HepG2 (cell line): Measurements from ENCODE around the gene CNPPD1. TPM values are rescaled to one million over a fixed set of nuclear protein-coding genes. Genes with fewer than 3 reads are reported as not detected.
A peak's percentile ranks its signal among the peaks of the same experiment; 100 is the strongest.

Source experiments
- ARNT ChIP-seq: fragments of 450-650 bp; IDR thresholded peaks from 2 replicates; pipeline ENCODE4 v1.6.1; 2017
- BHLHE40 ChIP-seq: IDR thresholded peaks from 2 replicates; pipeline ENCODE4 v1.6.1; 2011; ENCODE audit warnings: low read length, improper control_type of control experiment
- GATAD2A ChIP-seq: IDR thresholded peaks from 2 replicates; pipeline ENCODE4 v1.6.1; 2016
- GMEB2 ChIP-seq: IDR thresholded peaks from 2 replicates; pipeline ENCODE4 v1.6.1; 2016; ENCODE audit warnings: missing biosample characterization, missing genetic modification reagents, low read depth
- LCORL ChIP-seq, 2 experiments: fragments of 450-650 bp in 1 of 2; sonication (generic) in 1 of 2; formaldehyde crosslinking in 1 of 2; IDR thresholded peaks; 2 replicates each; pipeline versions ENCODE4 v1.5.0 to v1.6.1; 2017 to 2020; ENCODE audit warnings: antibody characterized with exemption in 1 of 2, missing genetic modification reagents in 1 of 2
- PATZ1 ChIP-seq: sonication (generic); formaldehyde crosslinking; IDR thresholded peaks from 2 replicates; pipeline ENCODE4 v1.4.0; 2020; ENCODE audit warnings: missing genetic modification reagents
- RAD21 ChIP-seq: fragments of 450-650 bp; formaldehyde crosslinking; IDR thresholded peaks from 2 replicates; pipeline ENCODE4 v1.5.0; 2020; ENCODE audit warnings: mild to moderate bottlenecking
- ZBTB33 ChIP-seq: sonication (generic); formaldehyde crosslinking; IDR thresholded peaks from 2 replicates; pipeline ENCODE4 v1.4.0; 2020; ENCODE audit warnings: missing genetic modification reagents
- ZNF713 ChIP-seq: sonication (generic); formaldehyde crosslinking; IDR thresholded peaks from 2 replicates; pipeline ENCODE4 v1.4.0; 2020; ENCODE audit warnings: mild to moderate bottlenecking, missing genetic modification reagents
- ZNF883 ChIP-seq: sonication (generic); formaldehyde crosslinking; IDR thresholded peaks from 2 replicates; pipeline ENCODE4 v1.5.1; 2020; ENCODE audit warnings: mild to moderate bottlenecking, missing genetic modification reagents; ENCODE audit errors: not compliant biosample characterization
- polyA plus RNA-seq, 8 experiments: library from polyadenylated mRNA; depleted of rRNA in 3 of 8; stranded (reverse) in 7 of 8; unstranded in 1 of 8; fragments of >200 nt; fragmentation: Illumina TruSeq in 4 of 8; extraction: Trizol in 4 of 8; gene quantifications; 2 replicates each; pipeline versions ENCODE4 v1.2.1 to v1.2.3, GENCODE V29; 2011 to 2016; ENCODE audit warnings: low read depth in 4 of 8, missing spikeins in 1 of 8, mixed read lengths in 1 of 8; ENCODE audit not compliant: insufficient read depth in 1 of 8
- total RNA-seq, 5 experiments: library from RNA; depleted of rRNA; stranded (reverse); fragments of >200 nt; fragmentation: Illumina TruSeq; extraction: Trizol; gene quantifications; 2 replicates each; pipeline ENCODE4 v1.2.3, GENCODE V29; 2016; ENCODE audit warnings: low read depth in 1 of 5
- TF ChIP-seq, protein P1 (sequence below): sonication (generic); formaldehyde crosslinking; IDR thresholded peaks from 2 replicates; pipeline ENCODE4 v1.4.0; 2020; ENCODE audit warnings: mild to moderate bottlenecking, missing genetic modification reagents
- TF ChIP-seq, protein P2 (sequence below): sonication (generic); formaldehyde crosslinking; conservative IDR thresholded peaks from 2 replicates; pipeline ENCODE4 v1.8.0; 2022; ENCODE audit warnings: mild to moderate bottlenecking, moderate library complexity, missing genetic modification reagents

Gene CNPPD1
- total and polyA plus RNA-seq, 2 of the 13 experiments (the other 11 are each of a cell fraction or from before 2014, with no cell fraction given), result 35.5 to 49.4 TPM

- TF ChIP-seq ZBTB33 (CRISPR knock-in tag), result no peak; the same call in 1 of the 2 replicates
- peak; percentile 60; the same call in 1 of the 2 replicates for TF ChIP-seq BHLHE40
- TF ChIP-seq LCORL (IDR thresholded peaks at IDR 0.05), result no peak
- TF ChIP-seq LCORL (CRISPR knock-in tag; IDR thresholded peaks at IDR 0.05), result peak; percentile 84
- peak; percentile 97 for TF ChIP-seq ZNF883 (CRISPR knock-in tag)
- TF ChIP-seq, protein P1, sequence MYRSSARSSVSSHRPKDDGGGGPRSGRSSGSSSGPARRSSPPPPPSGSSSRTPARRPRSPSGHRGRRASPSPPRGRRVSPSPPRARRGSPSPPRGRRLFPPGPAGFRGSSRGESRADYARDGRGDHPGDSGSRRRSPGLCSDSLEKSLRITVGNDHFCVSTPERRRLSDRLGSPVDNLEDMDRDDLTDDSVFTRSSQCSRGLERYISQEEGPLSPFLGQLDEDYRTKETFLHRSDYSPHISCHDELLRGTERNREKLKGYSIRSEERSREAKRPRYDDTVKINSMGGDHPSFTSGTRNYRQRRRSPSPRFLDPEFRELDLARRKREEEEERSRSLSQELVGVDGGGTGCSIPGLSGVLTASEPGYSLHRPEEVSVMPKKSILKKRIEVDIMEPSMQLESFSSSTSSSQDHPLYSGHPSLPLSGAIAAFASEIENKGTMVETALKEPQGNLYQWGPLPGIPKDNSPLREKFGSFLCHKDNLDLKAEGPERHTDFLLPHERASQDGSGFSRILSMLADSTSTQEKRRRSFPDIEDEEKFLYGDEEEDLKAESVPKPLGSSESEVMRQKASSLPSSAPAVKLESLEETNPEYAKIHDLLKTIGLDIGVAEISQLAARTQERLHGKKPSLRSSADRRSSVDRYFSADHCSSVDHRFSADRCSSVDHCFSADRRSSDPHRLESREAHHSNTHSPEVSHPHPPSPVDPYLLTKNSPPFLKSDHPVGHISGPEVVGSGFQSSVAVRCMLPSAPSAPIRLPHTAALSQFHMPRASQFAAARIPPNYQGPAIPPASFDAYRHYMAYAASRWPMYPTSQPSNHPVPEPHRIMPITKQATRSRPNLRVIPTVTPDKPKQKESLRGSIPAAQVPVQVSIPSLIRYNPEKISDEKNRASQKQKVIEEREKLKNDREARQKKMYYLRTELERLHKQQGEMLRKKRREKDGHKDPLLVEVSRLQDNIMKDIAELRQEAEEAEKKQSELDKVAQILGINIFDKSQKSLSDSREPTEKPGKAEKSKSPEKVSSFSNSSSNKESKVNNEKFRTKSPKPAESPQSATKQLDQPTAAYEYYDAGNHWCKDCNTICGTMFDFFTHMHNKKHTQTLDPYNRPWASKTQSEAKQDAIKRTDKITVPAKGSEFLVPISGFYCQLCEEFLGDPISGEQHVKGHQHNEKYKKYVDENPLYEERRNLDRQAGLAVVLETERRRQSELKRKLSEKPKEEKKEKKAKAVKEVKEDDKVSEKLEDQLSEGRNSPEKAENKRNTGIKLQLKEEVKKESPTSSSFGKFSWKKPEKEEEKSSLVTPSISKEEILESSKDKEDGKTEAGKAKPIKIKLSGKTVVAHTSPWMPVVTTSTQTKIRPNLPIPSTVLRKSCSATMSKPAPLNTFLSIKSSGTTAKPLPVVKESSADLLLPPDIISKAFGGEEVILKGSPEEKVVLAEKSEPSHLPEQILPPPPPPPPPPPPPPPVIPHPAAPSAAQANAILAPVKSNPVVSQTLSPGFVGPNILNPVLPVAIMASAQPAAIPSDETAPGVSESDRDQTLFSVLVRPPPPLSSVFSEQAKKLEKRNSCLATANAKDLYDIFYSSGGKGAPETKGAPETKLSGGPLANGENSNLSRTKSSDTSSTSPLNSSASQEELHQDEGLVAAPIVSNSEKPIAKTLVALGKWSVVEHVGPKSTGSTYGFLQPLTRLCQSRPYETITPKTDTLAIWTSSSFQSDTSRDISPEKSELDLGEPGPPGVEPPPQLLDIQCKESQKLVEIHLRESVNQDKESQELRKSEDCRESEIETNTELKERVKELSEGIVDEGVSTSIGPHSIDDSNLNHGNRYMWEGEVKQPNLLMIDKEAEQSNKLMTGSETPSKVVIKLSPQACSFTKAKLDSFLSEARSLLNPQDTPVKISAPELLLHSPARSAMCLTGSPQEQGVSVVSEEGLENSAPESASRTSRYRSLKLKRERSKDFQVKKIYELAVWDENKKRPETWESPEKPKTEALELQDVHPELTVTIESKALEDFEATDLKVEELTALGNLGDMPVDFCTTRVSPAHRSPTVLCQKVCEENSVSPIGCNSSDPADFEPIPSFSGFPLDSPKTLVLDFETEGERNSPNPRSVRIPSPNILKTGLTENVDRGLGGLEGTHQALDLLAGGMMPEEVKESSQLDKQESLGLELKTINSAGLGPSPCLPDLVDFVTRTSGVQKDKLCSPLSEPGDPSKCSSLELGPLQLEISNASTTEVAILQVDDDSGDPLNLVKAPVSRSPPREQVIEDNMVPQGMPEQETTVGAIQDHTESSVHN (CRISPR knock-in tag), result peak; percentile 94; the same call in 1 of the 2 replicates
- TF ChIP-seq ARNT, result no peak
- TF ChIP-seq GATAD2A, result peak; percentile 38; the same call in 1 of the 2 replicates
- TF ChIP-seq, protein P2, sequence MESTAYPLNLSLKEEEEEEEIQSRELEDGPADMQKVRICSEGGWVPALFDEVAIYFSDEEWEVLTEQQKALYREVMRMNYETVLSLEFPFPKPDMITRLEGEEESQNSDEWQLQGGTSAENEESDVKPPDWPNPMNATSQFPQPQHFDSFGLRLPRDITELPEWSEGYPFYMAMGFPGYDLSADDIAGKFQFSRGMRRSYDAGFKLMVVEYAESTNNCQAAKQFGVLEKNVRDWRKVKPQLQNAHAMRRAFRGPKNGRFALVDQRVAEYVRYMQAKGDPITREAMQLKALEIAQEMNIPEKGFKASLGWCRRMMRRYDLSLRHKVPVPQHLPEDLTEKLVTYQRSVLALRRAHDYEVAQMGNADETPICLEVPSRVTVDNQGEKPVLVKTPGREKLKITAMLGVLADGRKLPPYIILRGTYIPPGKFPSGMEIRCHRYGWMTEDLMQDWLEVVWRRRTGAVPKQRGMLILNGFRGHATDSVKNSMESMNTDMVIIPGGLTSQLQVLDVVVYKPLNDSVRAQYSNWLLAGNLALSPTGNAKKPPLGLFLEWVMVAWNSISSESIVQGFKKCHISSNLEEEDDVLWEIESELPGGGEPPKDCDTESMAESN (CRISPR knock-in tag), result peak; percentile 99
- no peak; the same call in 1 of the 2 replicates for TF ChIP-seq ZNF713 (CRISPR knock-in tag)
- peak; percentile 99 for TF ChIP-seq PATZ1 (CRISPR knock-in tag)
- TF ChIP-seq GMEB2 (CRISPR knock-in tag), result peak; percentile 73
- TF ChIP-seq RAD21 (CRISPR knock-in tag), result peak; percentile 80
Observed at GRCh38 chr2:219176818-219177551, at the start of gene CNPPD1 (continued).
